ENCODE measurements around the gene IL11RA. TPM values are rescaled to one million over a fixed set of nuclear protein-coding genes. Genes with fewer than 3 reads are reported as not detected.

The IL11RA gene
- total and polyA plus RNA-seq, 2 donors (not counting 3 experiments of a cell fraction or from before 2014, with no cell fraction given): 15.3 to 18.6 TPM

- Histone ChIP-seq H3K36me3 (ENCODE audit: control insufficient read depth in 2 of 2, extremely low read depth in 1 of 2, insufficient read depth in 2 of 2, low read length in 2 of 2) (no peaks in the 10 kb centered on the region), H3K9ac (replicated peaks; ENCODE audit: extremely low read depth, insufficient read depth, low read length) (no peak overlapping the region), H3K4me3 (replicated peaks in 1 of 3; ENCODE audit: insufficient read depth in 1 of 3, low read depth in 1 of 3, low read length in 3 of 3) (no peak overlapping the region), H4K20me1 (replicated peaks; ENCODE audit: control insufficient read depth, extremely low read depth, insufficient read depth, low read length) (no peaks in the 10 kb centered on the region), H3K9me3 (replicated peaks; ENCODE audit: control insufficient read depth, insufficient read depth, low read length) (no peaks in the 10 kb centered on the region), H2AFZ (ENCODE audit: low read depth, low read length) (no peak overlapping the region), H3K9me1 (replicated peaks; ENCODE audit: control insufficient read depth, extremely low read depth, insufficient read depth, low read length) (no peaks in the 10 kb centered on the region), H3K4me1 (ENCODE audit: control insufficient read depth, extremely low read depth, insufficient read depth, low read length) (peaks cover 1% of the 10 kb centered on the region), H3K4me2 (ENCODE audit: insufficient read depth, low read length) (no peak overlapping the region), H3K79me2 (ENCODE audit: control insufficient read depth, insufficient read depth, low read length) (no peaks in the 10 kb centered on the region), H3K27me3 (ENCODE audit: control insufficient read depth in 2 of 2, insufficient read depth in 2 of 2, low read length in 2 of 2) (no peaks in the 10 kb centered on the region), H3K27ac (ENCODE audit: insufficient read depth, low read depth, low read length) (no peak overlapping the region)
- dilution Hi-C loops (cut with MboI; ENCODE audit: extremely low pct_ligation_motif_present, low sequenced_read_pairs): no loop called here
- intact Hi-C loops (cut with micrococcal nuclease): loop anchor here (10.0 kb wide), 1 partner anchor 315 kb away; the partner anchor contains the start of gene DNAJB5
- no TSS peak for BruUV-seq (replicated peaks)
- FAIRE-seq: no peak
- DNase-seq (ENCODE audit: low read depth, low spot score): no peak
- CTCF ChIA-PET: interaction anchor here (1.4 kb wide), 1 partner anchor 32 kb away, joined by 9 read pairs; no protein-coding TSS in a partner anchor
- TF ChIP-seq MYC (IDR thresholded peaks at IDR 0.05; ENCODE audit: low read depth, low read length) (no peak), GATA2 (IDR thresholded peaks at IDR 0.05; ENCODE audit: insufficient read depth, insufficient read length, low read depth, low read length) (no peak), JUN (IDR thresholded peaks at IDR 0.05; ENCODE audit: borderline replicate concordance, insufficient read depth, insufficient read length, low read depth) (no peak)
- POLR2A ChIA-PET: no interaction called here
Measured at GRCh38 chr9:34669809-34670562, 18.0 kb downstream of the IL11RA start.

GRCh38 chr9:34671307-34671706 lies 19.3 kb downstream of the IL11RA start:
- FAIRE-seq (no peak), DNase-seq (ENCODE audit: low read depth, low spot score) (no peak)
- no peaks in the 10 kb centered on the region for H3K9me3 ChIP-seq (replicated peaks; ENCODE audit: control insufficient read depth, insufficient read depth, low read length)
- H3K4me3 ChIP-seq (replicated peaks in 1 of 3; ENCODE audit: insufficient read depth in 1 of 3, low read depth in 1 of 3, low read length in 3 of 3): no peak overlapping the region
- ChIA-PET CTCF (interaction anchor here (1.4 kb wide), 1 partner anchor 31 kb away, joined by 9 read pairs; no protein-coding TSS in a partner anchor), POLR2A (no interaction called here)
- H2AFZ ChIP-seq (ENCODE audit: low read depth, low read length): no peak overlapping the region
- H3K9me1 ChIP-seq (replicated peaks; ENCODE audit: control insufficient read depth, extremely low read depth, insufficient read depth, low read length): no peaks in the 10 kb centered on the region
- no peaks in the 10 kb centered on the region for H3K36me3 ChIP-seq (ENCODE audit: control insufficient read depth in 2 of 2, extremely low read depth in 1 of 2, insufficient read depth in 2 of 2, low read length in 2 of 2)
- no peaks in the 10 kb centered on the region for H3K79me2 ChIP-seq (ENCODE audit: control insufficient read depth, insufficient read depth, low read length)
- no peaks in the 10 kb centered on the region for H3K27me3 ChIP-seq (ENCODE audit: control insufficient read depth in 2 of 2, insufficient read depth in 2 of 2, low read length in 2 of 2)
- H3K4me2 ChIP-seq (ENCODE audit: insufficient read depth, low read length): no peak overlapping the region
- H3K9ac ChIP-seq (replicated peaks; ENCODE audit: extremely low read depth, insufficient read depth, low read length): no peak overlapping the region
- H3K27ac ChIP-seq (ENCODE audit: insufficient read depth, low read depth, low read length): no peak overlapping the region
- BruUV-seq (replicated peaks): no TSS peak
- TF ChIP-seq MAX (IDR thresholded peaks at IDR 0.05; ENCODE audit: insufficient read depth, insufficient read length) (no peak), CTCF (IDR thresholded peaks at IDR 0.05; ENCODE audit: extremely low read depth in 1 of 2, insufficient read depth in 1 of 2, low read depth in 1 of 2, low read length in 2 of 2) (no peak), FOS (IDR thresholded peaks at IDR 0.05; ENCODE audit: borderline replicate concordance, insufficient read depth, low read length) (no peak), POLR2AphosphoS5 (IDR thresholded peaks at IDR 0.05; ENCODE audit: insufficient read depth, low read depth, low read length) (no peak), JUN (IDR thresholded peaks at IDR 0.05; ENCODE audit: borderline replicate concordance, insufficient read depth, insufficient read length, low read depth) (no peak), MYC (IDR thresholded peaks at IDR 0.05; ENCODE audit: low read depth, low read length) (no peak), GATA2 (IDR thresholded peaks at IDR 0.05; ENCODE audit: insufficient read depth, insufficient read length, low read depth, low read length) (no peak), POLR2A (IDR thresholded peaks at IDR 0.05; ENCODE audit: low read depth, low read length) (no peak), EZH2 (IDR thresholded peaks at IDR 0.05; ENCODE audit: borderline replicate concordance, low read depth, low read length, severe bottlenecking) (no peak)
- intact Hi-C loops (cut with micrococcal nuclease): loop anchor here (10.0 kb wide), 1 partner anchor 313 kb away; the partner anchor contains the start of gene DNAJB5
- H3K4me1 ChIP-seq (ENCODE audit: control insufficient read depth, extremely low read depth, insufficient read depth, low read length): no peaks in the 10 kb centered on the region
- no peaks in the 10 kb centered on the region for H4K20me1 ChIP-seq (replicated peaks; ENCODE audit: control insufficient read depth, extremely low read depth, insufficient read depth, low read length)
- dilution Hi-C loops (cut with MboI; ENCODE audit: extremely low pct_ligation_motif_present, low sequenced_read_pairs): no loop called here
